ENCODE results near the gene ZNF469. TPM values are rescaled to one million over a fixed set of nuclear protein-coding genes. Genes with fewer than 3 reads are reported as not detected.

ZNF469 gene
- total RNA-seq, 1 experiment from 2014 or later, result 3.2 TPM

GRCh38 chr16:88400186-88400585 lies 17.4 kb downstream of the ZNF469 start:
- no peak for DNase-seq (ENCODE audit: low spot score)
- no peak for ATAC-seq
- Mint-ChIP-seq H3K27me3 (ENCODE audit: low read depth) (no peaks in the 10 kb centered on the region), H3K9me3 (peaks cover 27% of the 10 kb centered on the region), H3K27ac (no peak overlapping the region), H3K4me3 (no peak overlapping the region), H3K4me1 (no peaks in the 10 kb centered on the region), H3K36me3 (0 out of 2 replicates have a peak, but pooled peaks cover 3% of the 10 kb centered on the region)
- ChIA-PET POLR2A (no interaction called here), CTCF (interaction anchor here (1.2 kb wide), 1 partner anchor 37 kb away, joined by 4 read pairs; no protein-coding TSS in a partner anchor)
- no peak for TF ChIP-seq USF1 (CRISPR knock-in tag; IDR thresholded peaks at IDR 0.05)
- no peak for TF ChIP-seq FOXP1 (CRISPR knock-in tag; IDR thresholded peaks at IDR 0.05; ENCODE audit: borderline replicate concordance)
- no peak for TF ChIP-seq ZBTB21 (CRISPR knock-in tag; IDR thresholded peaks at IDR 0.05; ENCODE audit: borderline replicate concordance)
- no peak for TF ChIP-seq ATF2 (CRISPR knock-in tag; IDR thresholded peaks at IDR 0.05; ENCODE audit: borderline replicate concordance, low read depth)
- no peak for TF ChIP-seq E2F5 (CRISPR knock-in tag; IDR thresholded peaks at IDR 0.05)
- no peak for TF ChIP-seq ATF1 (CRISPR knock-in tag; IDR thresholded peaks at IDR 0.05)
- TF ChIP-seq NR3C1 (CRISPR knock-in tag; conservative IDR thresholded peaks at IDR 0.05; ENCODE audit: low read depth), result no peak
- no peak for TF ChIP-seq ZSCAN18 (CRISPR knock-in tag; IDR thresholded peaks at IDR 0.05)
- TF ChIP-seq EMX1 (CRISPR knock-in tag; IDR thresholded peaks at IDR 0.05), result no peak
- no peak for TF ChIP-seq ZNF281 (CRISPR knock-in tag; IDR thresholded peaks at IDR 0.05)
- TF ChIP-seq JUN (CRISPR knock-in tag; IDR thresholded peaks at IDR 0.05), result no peak
- no peak for TF ChIP-seq NFATC4 (CRISPR knock-in tag; IDR thresholded peaks at IDR 0.05)
- no peak for TF ChIP-seq ZNF263 (CRISPR knock-in tag; IDR thresholded peaks at IDR 0.05; ENCODE audit: low read depth)
- TF ChIP-seq ZNF532 (CRISPR knock-in tag; IDR thresholded peaks at IDR 0.05; ENCODE audit: borderline replicate concordance), result no peak
- no peak for TF ChIP-seq CTCF (IDR thresholded peaks at IDR 0.05)
- TF ChIP-seq ZNF512 (CRISPR knock-in tag; IDR thresholded peaks at IDR 0.05; ENCODE audit: borderline replicate concordance), result no peak
- no peak for TF ChIP-seq GRHL2 (CRISPR knock-in tag; IDR thresholded peaks at IDR 0.05; ENCODE audit: insufficient replicate concordance, severe bottlenecking)
- no peak for TF ChIP-seq FOXJ3 (CRISPR knock-in tag; IDR thresholded peaks at IDR 0.05; ENCODE audit: borderline replicate concordance)
- TF ChIP-seq FOXP4 (CRISPR knock-in tag; IDR thresholded peaks at IDR 0.05), result no peak
- TF ChIP-seq NR1H2 (CRISPR knock-in tag; IDR thresholded peaks at IDR 0.05), result no peak

Measured in WTC11 (cell line).